Activated CD4-positive, alpha-beta T cell treated with anti-CD3 and anti-CD28 coated beads for 1 hour (primary cell): ENCODE data around the gene ZC3H8.
"Not testable (repeated sequence)": the region's sequence is repeated elsewhere in the genome, so short reads cannot be mapped to it uniquely, and the experiment has no call there.

Experiments used
- DNase-seq: peaks from one replicate; pipeline ENCODE4 v3.0.0-alpha.2; 2020

The ZC3H8 gene

DNA sequence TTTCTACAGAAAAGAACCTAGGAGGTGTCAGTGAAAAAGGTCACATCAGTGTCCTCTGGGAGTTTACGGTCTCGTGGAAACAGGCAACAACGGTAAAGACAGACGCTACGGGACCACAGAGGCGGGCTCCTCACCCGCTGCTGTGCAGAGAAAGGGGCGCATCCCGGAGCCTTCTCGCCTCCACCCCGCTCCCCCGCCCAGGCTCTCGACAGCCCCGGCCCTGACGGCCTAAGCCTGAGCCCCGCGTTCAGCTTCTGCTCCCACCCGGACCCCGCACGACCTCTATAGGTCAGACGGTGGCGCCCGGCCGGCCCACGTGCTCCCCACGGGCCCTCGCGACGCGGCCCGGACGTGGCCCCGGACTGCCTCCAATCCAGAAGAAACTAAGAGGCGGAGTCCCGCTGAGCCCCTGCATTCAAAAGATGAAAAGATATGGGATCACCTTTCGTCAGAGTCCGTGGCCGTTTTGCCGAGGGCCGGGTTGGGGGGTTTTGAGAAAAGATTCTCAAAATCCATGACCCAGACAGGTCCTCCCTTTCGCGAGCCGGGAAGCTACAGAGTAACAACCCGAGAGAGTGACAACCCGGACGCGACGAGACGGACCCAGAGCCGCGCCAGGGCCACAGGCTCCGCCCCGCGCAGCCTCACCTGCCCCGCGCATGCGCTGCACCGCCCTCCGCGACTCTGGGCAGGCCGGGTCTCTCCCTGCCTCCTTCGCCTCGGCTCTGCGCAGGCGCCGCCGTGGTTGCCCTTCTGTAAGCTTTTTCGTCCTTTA, at the start of gene ZC3H8:
Gene ZC3H8, minus strand, starts transcription at position 577 of the 775 bp plus-strand sequence. Its CDS starts 61 bp downstream, at position 516.
- DNase-seq = peak; percentile 94

DNA sequence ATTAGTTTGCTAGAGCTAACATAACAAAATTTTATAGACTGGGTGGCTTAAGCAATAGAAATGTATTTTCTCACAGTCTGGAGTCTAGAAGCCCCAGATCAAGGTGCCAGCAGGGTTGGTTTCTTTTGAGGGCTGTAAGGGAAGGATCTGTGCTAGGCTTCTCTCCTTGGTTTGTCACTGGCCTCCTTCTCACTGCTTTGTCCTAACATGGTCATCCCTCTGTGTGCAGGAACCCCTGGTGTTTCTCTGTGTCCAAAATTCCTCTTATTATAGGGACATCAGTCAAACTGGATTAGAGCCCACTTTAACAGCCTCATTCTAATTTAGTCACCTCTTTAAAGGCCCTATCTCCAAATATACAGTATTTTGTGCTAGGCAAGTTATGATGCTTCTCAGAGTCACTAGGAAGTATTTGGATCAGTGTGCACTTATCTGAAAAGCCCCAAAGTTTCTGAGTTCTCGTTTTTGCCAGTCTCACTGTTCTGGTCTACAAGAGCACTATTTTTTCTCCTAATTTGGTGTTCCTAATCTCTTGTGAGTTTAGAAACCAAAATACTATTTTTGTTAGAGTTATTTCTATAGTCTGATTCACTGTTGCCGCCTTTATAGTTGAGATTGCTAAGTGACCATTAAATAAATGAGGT, 49.6 kb upstream of the ZC3H8 start:
- no peak for DNase-seq

DNA sequence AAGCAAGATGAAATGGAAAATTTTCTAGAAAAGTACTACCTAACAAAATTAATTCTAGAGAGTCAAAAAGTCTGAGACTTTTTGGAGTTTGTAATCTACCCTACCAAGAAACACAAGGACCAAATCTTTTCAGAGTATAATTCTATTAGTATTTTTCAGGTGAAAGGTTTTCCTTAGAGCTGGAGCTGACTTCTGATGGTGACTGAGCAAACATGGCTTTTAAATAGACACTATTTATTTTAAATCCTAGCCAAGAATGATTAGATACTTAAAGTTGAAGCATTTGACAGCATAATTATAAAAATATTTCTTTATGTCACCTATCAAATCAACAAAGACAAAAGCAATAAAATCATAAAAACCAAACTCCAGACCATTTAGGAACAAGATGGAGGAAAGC, 47.1 kb upstream of the ZC3H8 start:
- DNase-seq = no peak

DNA sequence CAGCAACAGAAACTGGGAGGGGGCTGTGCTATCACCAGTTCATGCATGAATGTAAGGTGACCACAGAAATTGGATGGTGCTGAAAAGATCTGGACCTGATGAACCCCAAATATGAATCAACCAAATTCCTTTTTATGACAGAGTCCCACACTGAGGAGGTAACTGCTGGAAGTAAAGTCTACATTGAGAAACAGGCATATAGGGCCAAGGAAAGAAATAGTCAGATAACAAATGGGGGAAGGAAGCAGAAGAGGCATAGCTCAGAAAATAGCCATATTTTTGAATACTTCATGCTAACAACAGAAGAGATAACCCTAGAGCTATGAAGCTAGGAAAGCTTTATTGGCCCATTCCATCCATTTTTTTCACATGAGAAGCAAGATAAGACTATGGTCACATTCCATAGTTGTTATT, 46.3 kb upstream of the ZC3H8 start:
- DNase-seq = no peak

DNA sequence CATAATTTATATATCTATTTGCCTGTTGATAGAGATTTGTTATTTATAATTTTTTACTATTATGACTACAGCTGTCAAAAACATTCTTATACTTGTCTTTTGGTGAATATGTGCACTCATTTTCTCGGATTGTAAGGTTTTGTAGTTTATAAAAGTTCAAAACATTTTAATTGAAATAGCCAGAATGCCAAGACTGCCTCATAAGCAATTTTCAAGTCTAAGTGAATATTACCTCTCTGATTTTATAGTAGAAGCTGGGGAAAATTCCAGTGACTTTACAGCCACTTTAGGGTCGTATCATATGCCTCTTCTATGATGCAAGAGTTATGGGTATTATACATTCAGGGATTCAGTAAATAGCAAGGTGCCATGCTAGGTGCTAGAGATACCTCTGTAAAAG, 41.6 kb upstream of the ZC3H8 start:
- no peak for DNase-seq

DNA sequence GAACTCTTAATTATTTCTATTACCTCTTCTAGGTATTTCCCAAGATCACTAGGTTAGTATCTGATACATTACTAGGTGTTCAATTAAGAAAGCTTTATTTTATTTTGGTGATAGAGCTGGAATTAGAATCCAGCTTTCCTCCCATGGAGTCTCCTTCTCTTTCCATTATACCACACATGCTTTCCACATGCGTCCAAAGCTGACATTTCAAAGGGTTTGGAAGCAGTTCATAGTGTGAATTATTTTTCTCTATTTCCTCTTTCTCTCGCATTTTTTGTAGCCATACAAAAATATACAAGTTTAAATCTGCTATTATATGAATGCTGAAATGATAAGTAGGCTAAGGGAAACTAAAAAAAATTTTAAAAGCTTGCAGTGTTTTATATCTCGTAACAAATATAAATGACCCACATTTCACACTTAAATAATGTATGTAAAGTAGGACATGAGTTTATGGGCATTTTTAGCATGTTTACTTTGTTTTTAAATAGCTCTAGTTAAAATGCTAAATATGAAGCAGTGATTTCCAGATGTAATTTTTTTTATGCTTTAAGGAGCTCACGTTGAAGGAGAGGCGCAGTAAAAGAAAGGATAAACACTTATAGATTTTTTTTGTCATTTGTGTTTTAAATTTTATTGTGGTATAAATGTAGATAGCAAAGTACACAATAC, 40.7 kb upstream of the ZC3H8 start:
- DNase-seq = no peak

DNA sequence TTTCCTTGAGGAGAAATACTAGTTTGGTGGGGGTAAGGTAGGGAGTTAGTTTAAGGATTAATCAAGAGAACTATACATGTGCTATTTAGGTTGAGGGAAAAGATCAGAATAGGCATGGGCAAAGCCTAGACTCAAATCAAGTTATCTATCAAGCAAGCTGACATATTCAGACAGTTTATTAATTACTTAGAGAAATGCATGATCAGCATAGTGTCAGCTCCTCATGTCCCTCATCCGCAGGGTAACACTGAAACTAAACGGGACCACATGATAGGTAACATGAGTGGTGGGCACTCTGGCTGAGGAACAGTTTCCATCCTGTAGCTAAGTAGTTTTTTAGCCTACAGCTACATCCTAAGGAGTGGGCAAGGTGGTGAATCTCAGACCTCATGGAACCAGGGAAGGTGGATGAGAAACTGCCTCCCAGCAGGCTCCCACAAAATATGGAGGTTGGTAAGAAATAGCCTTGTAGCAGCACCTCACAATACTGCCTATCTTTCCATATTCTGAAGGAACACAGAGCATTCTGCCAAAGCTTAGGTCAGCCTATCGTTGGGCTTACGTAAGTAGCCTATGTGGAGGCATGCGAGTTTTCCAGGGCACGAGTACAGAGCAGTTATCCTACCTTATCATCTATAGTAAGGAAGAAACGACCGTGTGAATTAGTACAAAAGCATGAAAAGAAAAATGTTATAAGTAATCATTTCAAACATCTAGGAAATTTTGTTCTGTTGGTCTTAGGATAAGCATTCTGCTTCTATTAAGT, 39.0 kb upstream of the ZC3H8 start:
- no peak for DNase-seq

DNA sequence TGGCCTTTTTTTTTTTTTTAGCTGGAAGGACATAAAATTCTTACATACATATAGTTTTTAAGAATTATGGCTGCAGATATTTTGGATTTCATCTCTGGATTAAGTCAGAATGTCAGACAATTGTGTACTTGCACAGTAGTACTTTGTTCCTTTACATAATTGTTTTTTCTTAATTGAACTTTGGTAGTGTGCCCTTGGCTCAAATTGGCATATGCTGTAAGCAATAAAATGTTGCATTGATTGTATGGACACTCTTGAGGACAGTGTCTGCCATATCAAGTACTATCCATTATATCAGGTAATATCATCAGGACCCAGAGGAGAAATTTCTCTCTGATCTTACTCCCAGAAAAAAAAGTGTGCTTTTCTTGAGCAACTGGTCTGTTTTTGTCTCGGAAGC, 35.8 kb upstream of the ZC3H8 start:
- DNase-seq = no peak

DNA sequence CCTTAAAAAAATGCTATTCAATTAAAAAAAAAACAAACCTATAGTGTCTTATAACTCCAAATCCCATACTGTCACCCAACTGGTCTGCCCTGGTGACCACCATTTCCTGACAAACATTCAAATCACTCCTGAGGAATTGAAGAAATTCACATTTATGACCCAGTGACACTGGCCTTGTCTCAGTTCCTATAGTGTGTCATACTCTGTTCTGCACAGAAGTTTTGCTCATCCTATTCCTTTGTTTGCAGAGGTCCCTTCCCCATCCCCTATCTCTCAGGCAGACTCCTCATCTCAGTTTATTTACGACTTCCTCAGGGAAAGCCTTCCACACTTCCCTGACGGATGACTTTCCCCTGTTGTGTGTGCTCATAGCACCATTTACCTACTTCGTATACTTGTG, 35.2 kb upstream of the ZC3H8 start:
- no peak for DNase-seq

DNA sequence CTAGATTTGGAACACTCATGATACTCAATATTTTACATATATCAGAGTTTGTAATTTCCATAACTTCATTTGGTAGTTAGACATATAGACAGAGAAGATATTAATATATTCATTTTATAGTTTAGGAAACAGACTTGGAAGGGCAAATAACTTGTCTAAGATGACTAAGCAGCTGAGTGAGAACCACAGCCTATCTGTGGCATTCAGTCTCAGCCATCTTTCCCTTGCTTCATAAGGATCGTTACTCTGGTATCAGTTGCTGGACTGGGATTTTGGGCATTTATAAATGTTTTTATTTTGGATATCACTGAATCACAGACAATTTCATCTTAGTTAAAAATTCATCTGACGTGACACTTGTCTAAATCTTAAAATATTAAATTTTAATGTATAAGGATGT, 28.7 kb upstream of the ZC3H8 start:
- not testable (repeated sequence) for DNase-seq

DNA sequence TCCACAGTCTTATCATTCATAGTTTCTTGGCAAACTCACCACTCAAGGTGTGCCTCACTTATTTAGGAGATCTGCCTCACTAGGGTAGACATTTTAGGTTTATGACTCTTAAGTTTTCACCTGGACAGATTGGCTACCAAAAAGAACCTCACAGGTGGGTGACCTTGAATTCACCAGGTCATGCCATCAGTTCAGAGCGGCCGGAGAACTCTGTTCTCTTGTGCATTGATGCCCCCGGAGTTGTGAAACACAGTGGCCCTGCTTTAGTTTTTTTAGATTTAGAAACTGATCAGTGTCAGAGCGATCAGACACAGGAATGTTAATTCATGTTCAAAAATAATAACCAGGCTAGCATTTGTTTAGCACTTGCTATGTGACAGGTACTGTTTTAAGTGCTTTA, 27.2 kb upstream of the ZC3H8 start:
- not testable (repeated sequence) for DNase-seq

DNA sequence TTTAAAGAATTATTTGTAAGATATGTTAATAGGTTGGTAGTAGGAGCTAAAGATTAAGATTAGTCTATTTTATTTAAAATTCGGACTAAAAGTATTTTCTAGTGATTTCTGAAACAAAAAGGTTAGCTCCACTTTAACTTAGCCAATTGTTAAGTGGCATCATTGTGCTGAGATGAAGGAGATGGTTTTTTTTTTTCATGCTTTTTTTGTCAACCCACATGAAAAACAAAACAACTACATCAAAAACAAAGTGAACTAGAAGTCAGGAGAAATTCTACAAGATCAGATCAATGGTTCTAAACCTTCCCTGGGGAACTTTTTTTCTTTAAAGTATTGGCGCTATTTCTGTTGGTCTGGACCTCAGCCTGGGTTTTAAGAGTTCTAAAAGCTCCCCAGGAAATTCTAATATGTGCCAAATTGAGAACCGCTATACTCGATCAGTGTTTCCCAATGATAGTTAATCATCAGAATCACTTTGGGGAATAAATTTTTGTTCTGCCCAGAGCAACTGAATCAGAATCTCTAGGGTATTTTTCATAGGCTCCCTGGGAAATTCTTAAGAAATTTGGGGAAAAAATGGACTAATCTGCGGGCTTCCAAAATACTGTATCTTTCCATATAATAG, 22.9 kb upstream of the ZC3H8 start:
- DNase-seq = no peak

DNA sequence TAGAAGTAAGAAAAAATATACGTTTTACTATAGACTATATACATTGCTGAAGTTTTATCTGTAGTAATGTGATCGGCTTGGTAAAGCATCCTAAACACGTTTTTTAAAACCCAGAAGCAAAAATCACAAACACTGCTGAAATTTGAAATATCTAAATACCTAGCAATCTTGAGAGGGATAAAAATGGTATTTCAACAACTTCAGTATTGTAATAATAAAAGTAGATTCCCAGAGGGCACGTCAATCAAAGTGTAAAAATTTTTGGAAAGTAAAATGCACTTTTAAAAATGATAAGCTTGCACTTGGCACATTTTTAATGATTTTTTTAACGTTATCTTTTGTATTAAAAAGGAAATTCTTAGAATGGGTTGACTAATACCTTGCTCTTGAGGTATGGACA, 22.1 kb upstream of the ZC3H8 start:
- no peak for DNase-seq

DNA sequence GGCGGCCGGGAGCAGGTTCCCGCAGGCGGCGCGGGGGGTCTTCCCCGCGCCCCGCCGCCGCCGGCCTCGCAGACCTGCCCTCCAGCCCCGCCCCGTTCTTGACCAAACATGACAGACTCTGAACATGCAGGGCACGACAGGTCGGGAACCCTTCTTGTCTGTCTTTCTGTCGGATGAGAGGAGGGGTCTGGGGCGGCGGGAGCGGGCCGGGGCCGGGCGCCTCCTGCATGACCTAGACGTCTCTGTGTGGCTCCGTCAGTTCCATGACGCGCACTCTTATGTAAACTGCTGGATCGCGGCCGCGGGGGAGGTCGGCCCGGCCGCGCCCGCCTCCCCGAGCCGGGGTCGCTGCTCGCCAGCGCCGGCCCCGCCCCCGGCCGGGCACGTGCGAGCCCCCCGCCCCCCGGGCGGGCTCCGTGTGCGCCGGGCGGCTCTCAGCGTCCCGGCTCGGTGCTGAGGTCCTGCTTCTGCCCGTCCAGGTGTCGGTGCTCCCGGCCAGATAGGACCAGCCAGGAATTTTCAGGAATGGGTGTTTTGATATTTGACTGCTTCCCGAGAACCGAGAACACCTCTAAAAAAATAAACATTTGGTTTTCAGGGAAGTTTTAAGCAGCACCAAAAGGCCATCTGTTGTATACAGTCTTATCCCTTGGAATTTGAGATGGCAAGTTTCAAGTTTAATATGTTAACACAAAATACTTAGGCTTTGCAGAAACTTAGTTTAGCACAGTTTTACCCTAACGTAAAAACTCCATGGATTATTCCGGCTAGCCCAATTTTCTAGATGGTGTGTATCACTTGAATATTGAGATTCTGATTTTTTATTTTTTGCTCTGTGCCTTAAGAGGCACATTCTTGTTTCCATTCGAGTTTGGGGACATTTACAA, 21.3 kb upstream of the ZC3H8 start:
- peak; percentile 76 for DNase-seq

DNA sequence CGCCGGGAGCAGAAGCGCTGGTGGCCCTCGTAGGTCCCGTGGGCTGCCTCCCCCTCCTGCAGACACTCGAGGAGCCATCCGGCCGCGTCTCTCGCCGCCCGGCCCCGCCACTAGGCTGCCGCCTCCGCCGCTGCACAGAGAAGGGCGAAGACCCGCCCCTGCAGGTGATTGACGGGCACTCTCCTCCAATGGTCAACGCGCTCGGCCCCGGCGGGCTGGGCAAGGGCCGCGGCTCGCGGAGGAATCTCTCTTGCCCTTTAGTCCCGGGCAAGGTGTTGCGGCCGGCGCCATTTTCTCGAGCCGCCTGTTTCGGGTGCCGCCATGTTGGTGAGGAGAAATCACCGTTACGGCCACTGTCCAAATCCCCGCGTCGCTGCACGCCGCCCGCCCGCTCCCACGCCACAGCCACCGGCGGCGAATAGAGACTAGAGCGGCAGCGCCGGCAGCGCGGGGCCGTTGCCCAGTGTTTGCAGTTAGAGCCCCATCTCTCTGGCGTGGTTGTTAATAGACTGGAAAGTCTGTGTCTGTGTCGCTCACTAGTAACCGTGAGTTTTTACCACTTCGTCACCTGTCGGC, 20.6 kb upstream of the ZC3H8 start, which contains the start of gene ZC3H6:
Gene ZC3H6, plus strand, starts transcription at position 287 of the 576 bp plus-strand sequence. CDS start 398 bp downstream, outside the sequence.
- DNase-seq = peak; percentile 99

DNA sequence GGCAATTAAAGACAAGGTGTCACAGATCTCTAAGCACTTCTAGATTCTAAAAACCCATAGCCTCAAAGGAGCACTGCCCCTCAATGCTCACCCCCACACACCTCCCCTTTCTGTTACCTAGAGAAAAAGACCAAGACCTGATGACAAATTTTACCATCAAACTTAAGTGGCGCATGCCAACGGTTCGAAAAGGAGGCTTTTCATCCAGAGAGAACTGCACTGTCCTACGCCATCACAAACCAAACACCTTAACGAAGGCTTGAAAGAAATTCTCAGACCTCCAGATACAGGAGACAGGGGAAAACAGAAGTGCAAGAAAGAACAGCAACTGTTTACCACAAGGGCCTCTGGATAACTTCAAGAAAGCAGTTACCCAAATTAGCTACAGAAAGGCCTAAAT, 18.5 kb upstream of the ZC3H8 start:
- no peak for DNase-seq

DNA sequence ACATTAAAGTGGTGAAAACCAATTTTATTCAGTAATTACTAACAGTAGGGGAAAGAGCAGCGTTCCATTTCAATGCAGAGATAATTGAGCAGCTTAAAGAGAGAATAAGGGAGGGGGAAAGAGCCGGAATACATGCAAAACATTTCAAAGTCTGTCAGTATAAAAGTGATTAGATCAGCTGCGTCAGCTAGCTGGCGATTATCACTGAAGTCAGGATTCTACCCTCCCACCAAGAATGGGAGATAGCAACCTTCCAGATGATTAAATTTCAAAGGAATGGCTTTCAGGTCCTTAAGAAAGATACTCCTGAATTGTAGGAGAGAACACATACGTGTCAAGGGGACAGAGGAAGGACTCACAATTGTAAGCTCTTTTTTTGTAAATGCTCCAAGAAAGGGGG, 17.8 kb upstream of the ZC3H8 start:
- DNase-seq = no peak

DNA sequence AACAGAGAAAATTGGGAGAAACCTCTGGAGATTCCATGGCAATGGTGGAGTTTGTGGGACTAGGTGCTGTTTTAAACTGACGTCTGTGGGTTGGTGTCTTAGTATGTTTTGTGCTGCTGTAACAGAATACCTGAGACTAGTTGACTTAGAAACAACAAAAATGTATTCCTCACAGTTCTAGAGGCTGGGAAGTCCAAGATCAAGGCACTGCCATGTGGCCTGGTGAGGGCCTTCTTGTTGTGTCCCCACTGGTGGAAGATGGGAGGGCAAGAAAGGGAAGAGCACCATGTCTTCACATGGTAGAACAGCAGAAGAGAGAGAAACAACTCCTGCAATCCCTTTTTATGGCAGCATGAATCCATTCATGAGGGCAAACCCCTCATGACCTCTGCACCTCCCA, 13.7 kb upstream of the ZC3H8 start:
- DNase-seq = no peak

DNA sequence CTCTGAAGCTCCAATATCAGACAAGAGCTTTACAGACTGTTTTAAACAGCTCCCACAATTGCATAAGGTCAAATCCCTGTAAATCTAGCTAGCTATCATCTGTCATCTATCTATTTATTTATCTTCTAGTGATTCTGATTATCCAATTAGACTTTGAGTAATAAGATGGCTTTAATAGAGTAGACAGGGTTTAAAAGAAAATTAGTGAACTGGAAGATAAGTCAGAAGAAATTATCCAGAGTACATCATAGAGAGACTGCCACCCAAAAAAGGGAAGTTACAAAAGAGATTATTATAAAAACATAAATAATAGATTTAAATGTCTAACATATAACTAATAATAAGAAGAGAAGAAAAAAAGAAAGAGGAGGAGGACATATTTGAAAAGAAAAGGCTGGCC, 8.0 kb upstream of the ZC3H8 start:
- DNase-seq = no peak

DNA sequence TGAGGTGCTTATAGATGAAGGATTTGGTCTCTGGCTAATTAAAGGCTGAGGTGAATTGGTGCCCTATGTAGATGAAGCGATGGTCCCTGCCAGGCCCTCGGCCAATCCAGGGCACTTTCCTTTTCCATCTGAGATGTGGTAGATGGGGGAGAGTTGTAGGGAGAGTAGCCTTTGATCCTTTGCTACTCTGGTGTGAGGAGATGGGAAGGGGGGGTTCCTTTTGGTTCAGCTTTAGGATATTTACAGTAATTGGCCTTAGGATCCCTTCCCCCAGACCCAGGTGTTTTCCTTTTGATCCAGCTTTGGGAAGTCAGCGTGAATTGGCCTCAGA, 5.4 kb upstream of the ZC3H8 start:
- DNase-seq = no peak

DNA sequence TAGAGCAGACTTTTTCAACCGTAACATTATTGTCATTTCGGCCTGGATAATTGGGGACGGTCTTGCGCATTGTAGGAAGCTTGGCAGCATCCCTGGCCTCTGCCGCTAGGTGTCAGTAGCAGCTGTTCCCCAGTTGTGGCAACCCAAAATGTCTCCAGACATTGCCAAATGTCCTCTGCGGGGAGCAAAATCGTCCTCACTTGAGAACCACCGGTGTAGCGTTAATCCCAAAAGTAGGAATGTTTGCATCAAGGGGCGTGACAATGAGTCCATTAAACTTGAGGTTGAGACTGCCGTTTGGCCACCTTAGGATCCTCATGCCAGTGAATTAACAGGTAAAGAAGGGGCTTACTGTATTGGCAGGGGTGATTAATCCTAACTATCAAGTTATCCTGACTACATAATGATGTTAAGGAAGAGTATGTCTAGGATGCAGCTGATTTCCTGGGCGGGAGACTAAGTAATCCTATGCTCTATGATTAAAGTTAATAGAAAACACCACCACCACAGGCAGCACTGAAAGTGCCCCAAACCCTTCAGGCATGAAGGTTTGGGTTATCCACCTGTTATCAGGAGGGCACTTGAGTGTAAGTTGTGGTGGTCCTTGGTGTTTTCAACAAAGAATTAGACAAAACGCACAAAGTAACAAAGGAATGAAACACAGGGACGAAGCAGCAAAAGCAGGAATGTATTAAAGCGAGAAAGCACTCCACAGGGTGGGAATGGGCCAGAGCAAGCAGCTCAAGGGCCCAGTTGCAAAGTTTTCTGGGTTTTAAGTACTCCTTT, 4.9 kb upstream of the ZC3H8 start:
- DNase-seq = peak; percentile 78
